Skeletal muscle tissue (tissue), 4 donors: ENCODE results near the gene ONECUT3. TPM values are rescaled to one million over a fixed set of nuclear protein-coding genes. Genes with fewer than 3 reads are reported as not detected.

Experiments
- H3K27ac ChIP-seq: one replicate; pipeline ENCODE4 v1.7.0; 2013; ENCODE audit warnings: mild to moderate bottlenecking, low read depth, low read length, inconsistent platforms
- H3K27me3 ChIP-seq, 3 donors: one replicate each; pipeline ENCODE4 v1.7.0; 2013; ENCODE audit warnings: low read length in 3 of 3; ENCODE audit not compliant: control insufficient read depth in 3 of 3, insufficient read depth in 3 of 3
- H3K36me3 ChIP-seq, 3 donors: one replicate each; pipeline ENCODE4 v1.7.0; 2013; ENCODE audit warnings: low read length in 3 of 3; ENCODE audit not compliant: control insufficient read depth in 3 of 3, insufficient read depth in 3 of 3
- H3K4me1 ChIP-seq, 3 donors: one replicate each; pipeline ENCODE4 v1.7.0; 2013; ENCODE audit warnings: low read length in 3 of 3, mild to moderate bottlenecking in 3 of 3; ENCODE audit not compliant: control insufficient read depth in 3 of 3, insufficient read depth in 3 of 3
- H3K4me3 ChIP-seq, 3 donors: one replicate each; pipeline ENCODE4 v1.7.0; 2013; ENCODE audit warnings: low read length in 3 of 3
- H3K9ac ChIP-seq, 3 donors: one replicate each; pipeline ENCODE4 v1.7.0; 2013; ENCODE audit warnings: low read length in 3 of 3, mild to moderate bottlenecking in 3 of 3, moderate library complexity in 2 of 3, low read depth in 1 of 3
- H3K9me3 ChIP-seq, 3 donors: one replicate each; pipeline ENCODE4 v1.7.0; 2013; ENCODE audit warnings: low read length in 3 of 3; ENCODE audit not compliant: control insufficient read depth in 3 of 3
- total RNA-seq: library from RNA; depleted of rRNA; stranded (reverse); fragments of >200 nt; gene quantifications from one replicate; pipeline ENCODE4 v1.2.3, GENCODE V29; 2014
- donor health status: Osteomylitis.

ONECUT3 gene
- total RNA-seq, 1 donor from 2014 or later, result not detected

DNA sequence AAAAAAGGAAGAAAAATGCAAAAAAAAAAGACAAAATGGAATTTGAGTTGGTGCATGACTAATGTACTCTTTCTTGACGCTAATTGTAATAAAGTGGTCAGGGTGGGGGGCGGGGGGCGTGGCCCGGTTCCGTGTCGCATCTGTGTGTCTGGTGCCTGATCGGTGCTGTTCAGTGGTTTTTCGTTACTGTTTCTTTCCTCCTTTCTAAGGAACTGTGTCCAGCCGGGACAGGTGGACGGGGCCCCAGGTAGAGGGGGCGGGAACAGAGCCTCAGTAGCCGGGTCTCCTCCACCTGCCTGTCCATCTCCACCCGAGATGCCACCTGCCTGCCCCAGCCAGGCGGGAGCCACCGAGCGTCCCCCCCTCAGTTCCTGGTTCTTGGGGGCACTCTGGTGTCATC, 26.3 kb downstream of the ONECUT3 start:
- H3K36me3 ChIP-seq, result no peaks in the 10 kb centered on the region
- peaks cover 47 to 68% (median 64%) of the 10 kb centered on the region in 3 donors for H3K27me3 ChIP-seq
- H3K27ac ChIP-seq, result no peak overlapping the region
- H3K9ac ChIP-seq, result no peak overlapping the region
- peaks cover 6 to 12% (median 9%) of the 10 kb centered on the region in 3 donors for H3K9me3 ChIP-seq
- H3K4me1 ChIP-seq, result no peaks in the 10 kb centered on the region
- H3K4me3 ChIP-seq, result no peak overlapping the region

DNA sequence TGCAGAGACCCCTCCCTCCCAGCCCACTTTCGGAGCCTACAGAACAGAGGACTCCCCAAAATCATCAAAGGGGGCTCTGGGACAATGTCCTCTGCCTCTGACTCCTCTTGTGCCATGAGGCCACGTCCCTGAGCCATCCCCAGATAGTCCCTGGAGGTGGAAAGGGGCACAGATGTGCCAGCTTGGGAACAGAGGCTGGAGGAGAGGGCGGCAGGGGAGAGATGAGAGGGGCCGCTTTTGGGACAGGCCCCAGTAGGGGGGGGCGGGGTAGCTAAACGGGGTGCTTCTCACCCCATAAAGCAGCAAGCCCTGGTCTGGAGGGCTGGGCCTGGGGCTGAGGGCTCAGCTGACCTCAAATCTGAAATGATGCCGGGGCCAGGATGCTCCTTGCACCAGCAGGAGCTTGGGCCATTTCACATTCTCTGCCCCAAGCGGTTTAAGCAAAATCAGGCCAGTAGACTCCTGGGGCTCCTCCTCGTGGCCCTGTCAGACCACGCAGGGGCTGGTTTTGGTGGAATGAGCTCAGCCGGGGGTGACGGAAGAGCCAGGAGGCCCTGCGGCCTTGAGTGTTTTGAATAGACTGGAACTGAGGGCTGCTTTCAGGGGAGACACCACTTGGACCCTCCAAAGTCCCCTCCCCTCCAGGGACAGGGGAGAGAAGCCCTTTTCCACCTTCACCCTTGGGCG, 27.1 kb downstream of the ONECUT3 start:
- Histone ChIP-seq H3K27ac (no peak overlapping the region), H3K27me3 (peaks cover 48 to 67% (median 66%) of the 10 kb centered on the region in 3 donors), H3K4me3 (no peak overlapping the region)

DNA sequence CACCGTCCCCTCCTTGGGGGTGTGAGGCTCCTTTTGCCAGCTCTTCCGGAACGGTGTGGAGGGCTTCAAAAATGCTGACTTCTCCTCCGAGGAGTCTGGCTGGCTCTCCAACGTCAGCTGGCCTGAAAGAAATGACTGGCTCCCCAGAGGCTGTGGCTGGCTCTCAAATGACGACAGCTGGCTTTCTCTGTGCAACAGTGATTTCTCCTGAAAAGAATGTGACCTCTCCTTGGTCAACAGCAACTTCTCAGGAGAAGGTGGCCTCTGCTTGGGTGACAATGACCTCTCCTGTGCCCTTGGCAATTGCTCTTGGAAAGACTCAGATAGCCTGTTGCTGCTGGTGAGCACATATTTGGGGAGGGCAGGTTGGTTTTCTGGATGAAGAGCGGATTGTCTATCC, 29.2 kb downstream of the ONECUT3 start:
- Histone ChIP-seq H3K9me3 (peaks cover 6 to 12% (median 7%) of the 10 kb centered on the region in 3 donors), H3K36me3 (no peaks in the 10 kb centered on the region), H3K4me1 (no peaks in the 10 kb centered on the region), H3K27me3 (peaks cover 36 to 60% (median 52%) of the 10 kb centered on the region in 3 donors), H3K9ac (no peak overlapping the region), H3K4me3 (no peak overlapping the region), H3K27ac (no peak overlapping the region)

More for the DNA sequence above, 27.1 kb downstream of the ONECUT3 start:
- H3K4me1 ChIP-seq, result no peaks in the 10 kb centered on the region
- no peaks in the 10 kb centered on the region for H3K36me3 ChIP-seq
- H3K9me3 ChIP-seq, result peaks cover 6 to 12% (median 7%) of the 10 kb centered on the region in 3 donors
- H3K9ac ChIP-seq, result no peak overlapping the region

DNA sequence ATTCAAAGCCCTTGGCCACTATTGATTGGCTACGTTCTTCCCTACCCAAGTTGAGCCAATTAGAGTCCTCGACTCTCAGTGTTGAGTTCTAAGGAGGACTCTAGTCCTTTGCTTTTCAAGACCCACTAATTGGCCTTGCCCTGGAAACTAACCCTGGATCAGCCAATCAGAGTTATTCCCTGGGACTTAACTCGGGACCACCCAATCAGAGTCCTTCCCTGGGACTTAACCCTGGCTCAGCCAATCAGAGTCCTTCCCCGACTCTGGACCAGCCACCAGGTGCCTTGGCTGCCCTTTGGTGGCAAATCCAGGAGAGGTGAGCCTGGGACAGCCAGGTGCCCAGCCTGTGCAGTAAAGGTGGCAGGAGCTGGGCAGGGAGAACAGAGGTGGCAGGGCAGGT, 30.0 kb downstream of the ONECUT3 start:
- Histone ChIP-seq H3K9ac (no peak overlapping the region), H3K4me1 (no peaks in the 10 kb centered on the region), H3K4me3 (no peak overlapping the region), H3K36me3 (no peaks in the 10 kb centered on the region), H3K9me3 (peaks cover 6 to 12% (median 7%) of the 10 kb centered on the region in 3 donors), H3K27ac (no peak overlapping the region), H3K27me3 (peaks cover 33 to 56% (median 52%) of the 10 kb centered on the region in 3 donors)

DNA sequence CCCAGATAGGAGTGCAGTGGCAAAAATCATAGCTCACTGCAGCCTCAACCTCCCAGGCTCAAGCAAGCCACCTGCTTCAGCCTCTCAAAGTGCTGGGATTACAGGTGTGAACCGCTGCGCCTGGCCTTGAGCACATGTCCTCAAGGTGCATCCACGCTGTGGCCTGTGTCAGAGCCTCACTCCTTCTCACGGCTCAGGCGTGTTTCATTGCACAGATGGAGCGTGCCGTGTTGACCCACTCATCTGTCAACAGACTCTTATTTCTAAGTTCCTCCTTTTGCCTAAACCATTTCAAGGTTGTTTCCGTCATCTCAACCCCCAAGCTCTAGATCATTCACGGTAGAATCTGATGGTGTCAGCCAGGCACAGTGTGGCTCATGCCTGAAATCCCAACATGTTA, 30.6 kb downstream of the ONECUT3 start:
- H3K27me3 ChIP-seq, result peaks cover 36 to 56% (median 55%) of the 10 kb centered on the region in 3 donors
- H3K4me1 ChIP-seq, result no peaks in the 10 kb centered on the region
- H3K9ac ChIP-seq, result no peak overlapping the region

DNA sequence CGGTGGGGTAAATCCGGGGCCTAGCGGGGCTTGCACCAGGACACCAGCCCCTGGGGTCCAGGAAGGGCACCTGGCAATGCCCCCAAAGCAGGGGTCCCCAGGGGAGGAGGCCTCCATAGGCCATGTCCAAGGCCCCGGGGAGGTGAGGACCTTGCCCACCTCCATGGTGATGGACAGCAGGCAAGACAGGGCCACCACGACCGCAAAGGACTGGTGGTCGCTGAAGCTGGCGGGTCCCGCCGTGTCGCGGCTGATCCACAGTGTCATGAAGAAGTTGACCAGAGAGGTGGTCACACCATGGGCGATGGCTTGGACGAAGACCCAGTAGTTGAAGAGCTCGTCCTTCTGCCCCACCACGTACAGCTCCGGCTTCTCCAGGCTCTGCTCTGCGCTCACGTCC, 32.0 kb downstream of the ONECUT3 start:
- Histone ChIP-seq H3K27me3 (peaks cover 36 to 55% (median 50%) of the 10 kb centered on the region in 3 donors), H3K9ac (no peak overlapping the region), H3K36me3 (no peaks in the 10 kb centered on the region), H3K4me1 (peaks cover 0 to 2% (median 0%) of the 10 kb centered on the region in 3 donors), H3K9me3 (peaks cover 6 to 12% (median 7%) of the 10 kb centered on the region in 3 donors), H3K4me3 (no peak overlapping the region), H3K27ac (no peak overlapping the region)

More for the DNA sequence above, 30.6 kb downstream of the ONECUT3 start:
- Histone ChIP-seq H3K27ac (no peak overlapping the region), H3K36me3 (no peaks in the 10 kb centered on the region), H3K9me3 (peaks cover 6 to 12% (median 7%) of the 10 kb centered on the region in 3 donors), H3K4me3 (no peak overlapping the region)

DNA sequence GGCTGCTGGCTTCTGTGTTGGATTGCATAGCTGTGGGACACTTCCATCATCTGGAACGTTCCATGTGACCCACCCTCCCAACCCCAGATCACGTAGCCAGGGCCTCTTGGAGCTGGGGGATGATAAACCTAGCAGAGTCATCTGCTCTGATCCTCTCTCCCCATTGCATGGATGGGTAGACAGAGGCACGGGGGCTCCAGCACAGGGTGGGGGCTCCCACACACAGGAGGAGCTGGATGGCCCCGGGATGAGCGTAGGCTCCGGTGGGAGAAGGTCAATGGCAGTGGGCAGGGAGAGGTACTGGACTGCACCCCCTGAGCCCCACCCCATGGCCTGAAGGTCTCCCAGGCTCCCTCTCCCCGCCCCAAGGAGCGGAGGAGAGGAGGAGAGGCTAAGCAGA, 33.4 kb downstream of the ONECUT3 start:
- no peaks in the 10 kb centered on the region for H3K36me3 ChIP-seq
- peaks cover 39 to 53% (median 42%) of the 10 kb centered on the region in 3 donors for H3K27me3 ChIP-seq
- H3K27ac ChIP-seq, result no peak overlapping the region
- H3K4me1 ChIP-seq, result peaks cover 0 to 2% (median 0%) of the 10 kb centered on the region in 3 donors
- H3K9ac ChIP-seq, result no peak overlapping the region
- peaks cover 5 to 11% (median 7%) of the 10 kb centered on the region in 3 donors for H3K9me3 ChIP-seq
- H3K4me3 ChIP-seq, result no peak overlapping the region

DNA sequence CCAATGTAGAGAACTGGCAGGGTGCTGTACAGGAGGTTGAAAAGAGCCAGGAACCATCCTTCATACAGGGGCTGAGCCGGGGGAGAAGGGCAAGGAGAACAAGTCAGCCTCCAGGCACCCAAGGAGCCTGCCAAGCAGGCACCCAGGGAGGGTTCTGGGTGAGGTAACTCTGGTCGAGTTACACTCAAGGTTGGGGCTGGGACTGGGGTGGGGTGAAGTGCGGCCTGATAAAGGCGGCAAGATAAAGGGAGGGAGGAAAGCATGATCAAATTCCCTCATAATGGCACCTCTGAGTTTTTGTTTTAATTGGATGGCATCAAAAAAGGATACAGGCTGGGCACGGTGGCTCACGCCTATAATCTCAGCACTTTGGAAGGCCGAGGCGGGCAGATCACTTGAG, 33.8 kb downstream of the ONECUT3 start:
- no peak overlapping the region for H3K9ac ChIP-seq
- peaks cover 0 to 2% (median 0%) of the 10 kb centered on the region in 3 donors for H3K4me1 ChIP-seq
- H3K4me3 ChIP-seq, result no peak overlapping the region
- peaks cover under 1 to 10% (median 3%) of the 10 kb centered on the region in 3 donors for H3K9me3 ChIP-seq
- no peaks in the 10 kb centered on the region for H3K36me3 ChIP-seq
- H3K27ac ChIP-seq, result no peak overlapping the region
- peaks cover 37 to 55% (median 38%) of the 10 kb centered on the region in 3 donors for H3K27me3 ChIP-seq

DNA sequence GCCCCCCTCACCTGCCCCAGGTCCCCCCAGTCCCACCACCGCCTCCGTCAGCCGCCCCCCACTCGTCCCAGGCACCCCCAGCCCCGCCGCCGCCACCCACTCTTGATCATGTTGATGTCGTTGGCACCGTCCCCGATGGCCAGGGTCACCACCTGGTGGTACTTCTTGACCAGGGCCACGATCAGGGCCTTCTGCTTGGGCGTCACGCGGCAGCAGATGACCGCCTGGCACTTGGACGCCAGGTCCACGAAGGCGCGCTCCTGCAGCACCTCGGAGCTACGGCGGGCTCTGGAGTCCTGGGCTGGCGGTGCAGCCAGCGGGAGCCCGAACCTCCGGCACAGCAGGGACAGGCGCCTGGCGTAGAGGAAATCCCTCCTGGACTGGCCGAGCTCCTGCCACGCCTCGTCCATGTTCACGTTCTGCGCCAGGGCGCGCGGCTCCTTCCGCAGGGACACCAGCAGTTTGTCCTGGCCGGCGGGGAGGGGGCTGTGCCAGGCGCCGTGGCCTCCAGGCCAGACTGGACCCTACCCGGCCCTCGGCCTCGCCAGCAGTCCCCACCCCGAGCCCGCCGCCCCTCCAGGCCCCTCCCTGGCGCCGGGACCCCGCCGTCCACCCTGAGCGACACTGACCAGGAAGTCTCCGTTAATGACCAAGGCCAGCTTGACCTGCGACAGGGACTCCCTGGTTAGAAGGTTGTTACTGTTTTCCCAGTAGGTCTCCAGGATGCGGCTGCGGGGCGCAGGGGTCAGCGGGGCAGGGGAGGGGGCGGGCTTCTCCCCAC, 36.1 kb downstream of the ONECUT3 start:
- peaks cover 17 to 32% (median 24%) of the 10 kb centered on the region in 3 donors for H3K27me3 ChIP-seq
- no peak overlapping the region for H3K9ac ChIP-seq
- H3K36me3 ChIP-seq, result no peaks in the 10 kb centered on the region
- peaks cover 0 to 2% (median 0%) of the 10 kb centered on the region in 3 donors for H3K4me1 ChIP-seq
- no peak overlapping the region for H3K4me3 ChIP-seq
- H3K27ac ChIP-seq, result no peak overlapping the region
- H3K9me3 ChIP-seq, result no peaks in the 10 kb centered on the region
